Tibial artery (tissue), 4 donors: Measurements from ENCODE around the gene RICTOR.

ENCODE experiments used
- DNase-seq, 2 donors: peaks; one replicate each; pipeline ENCODE4 v3.0.0-alpha.2; 2019
- H3K27ac ChIP-seq, 2 donors: fragments of 200-600 bp; sonication (generic) in 1 of 2; 1 replicate in 1 of 2; 2 replicates in 1 of 2; pipeline ENCODE4 v1.5.1; 2018 to 2019; ENCODE audit warnings: mild to moderate bottlenecking in 1 of 2
- H3K27me3 ChIP-seq, 2 donors: fragments of 200-600 bp; sonication (generic) in 1 of 2; one replicate each; pipeline versions ENCODE4 v1.5.1 to v1.6.0; 2016 to 2019
- H3K36me3 ChIP-seq, 3 donors: fragments of 200-600 bp; sonication (generic) in 2 of 3; one replicate each; pipeline ENCODE4 v1.5.1; 2016 to 2019; ENCODE audit warnings: mild to moderate bottlenecking in 2 of 3
- H3K4me1 ChIP-seq, 4 donors: fragments of 200-600 bp; sonication (generic) in 2 of 4; 1 replicate in 3 of 4; 2 replicates in 1 of 4; pipeline ENCODE4 v1.5.1; 2016 to 2019
- H3K4me3 ChIP-seq, 2 donors: fragments of 200-600 bp; sonication (generic) in 1 of 2; 1 replicate in 1 of 2; 2 replicates in 1 of 2; pipeline ENCODE4 v1.5.1; 2018 to 2019; ENCODE audit warnings: mild to moderate bottlenecking in 2 of 2
- H3K9me3 ChIP-seq, 3 donors: fragments of 200-600 bp; sonication (generic) in 1 of 3; one replicate each; pipeline ENCODE4 v1.5.1; 2016 to 2019
- intact Hi-C: fragments of 100-400 bp; cut with DNase I; formaldehyde crosslinking; loops from one replicate; pipeline ENCODE4 v1.15.0; 2023; ENCODE audit warnings: low total_unique reads
- TF ChIP-seq, protein P1 (sequence below), 2 experiments: fragments of 200-600 bp in 1 of 2; fragments of 450-650 bp in 1 of 2; IDR thresholded peaks; one replicate each; pipeline ENCODE4 v1.5.1; 2017 to 2019; ENCODE audit warnings: antibody characterized with exemption in 2 of 2, mild to moderate bottlenecking in 1 of 2, moderate library complexity in 1 of 2

Gene RICTOR

DNA sequence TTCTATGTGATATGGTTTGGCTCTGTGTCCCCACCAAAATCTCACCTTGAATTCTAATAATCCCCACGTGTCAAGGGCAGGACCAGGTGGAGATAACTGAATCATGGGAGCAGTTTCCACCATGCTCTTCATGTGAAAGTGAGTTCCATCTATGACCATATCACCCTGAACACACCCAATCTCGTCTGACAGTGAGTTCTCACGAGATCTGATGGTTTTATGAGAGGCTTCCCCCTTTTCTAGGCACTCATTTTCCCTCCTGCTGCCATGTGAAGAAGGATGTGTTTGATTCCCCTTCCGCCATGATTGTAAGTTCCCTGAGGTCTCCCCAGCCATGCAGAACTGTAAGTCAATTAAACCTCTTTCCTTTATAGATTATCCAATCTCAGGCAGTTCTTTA lies 64.2 kb downstream of the RICTOR start:
- no peak overlapping the region for H3K4me3 ChIP-seq
- intact Hi-C loops = no loop called here
- no peak overlapping the region for H3K27ac ChIP-seq
- no peak for DNase-seq
- H3K36me3 ChIP-seq = peaks cover 5 to 16% (median 15%) of the 10 kb centered on the region in 3 donors
- peaks cover 0 to 6% (median 0%) of the 10 kb centered on the region in 3 donors for H3K9me3 ChIP-seq
- TF ChIP-seq, protein P1, sequence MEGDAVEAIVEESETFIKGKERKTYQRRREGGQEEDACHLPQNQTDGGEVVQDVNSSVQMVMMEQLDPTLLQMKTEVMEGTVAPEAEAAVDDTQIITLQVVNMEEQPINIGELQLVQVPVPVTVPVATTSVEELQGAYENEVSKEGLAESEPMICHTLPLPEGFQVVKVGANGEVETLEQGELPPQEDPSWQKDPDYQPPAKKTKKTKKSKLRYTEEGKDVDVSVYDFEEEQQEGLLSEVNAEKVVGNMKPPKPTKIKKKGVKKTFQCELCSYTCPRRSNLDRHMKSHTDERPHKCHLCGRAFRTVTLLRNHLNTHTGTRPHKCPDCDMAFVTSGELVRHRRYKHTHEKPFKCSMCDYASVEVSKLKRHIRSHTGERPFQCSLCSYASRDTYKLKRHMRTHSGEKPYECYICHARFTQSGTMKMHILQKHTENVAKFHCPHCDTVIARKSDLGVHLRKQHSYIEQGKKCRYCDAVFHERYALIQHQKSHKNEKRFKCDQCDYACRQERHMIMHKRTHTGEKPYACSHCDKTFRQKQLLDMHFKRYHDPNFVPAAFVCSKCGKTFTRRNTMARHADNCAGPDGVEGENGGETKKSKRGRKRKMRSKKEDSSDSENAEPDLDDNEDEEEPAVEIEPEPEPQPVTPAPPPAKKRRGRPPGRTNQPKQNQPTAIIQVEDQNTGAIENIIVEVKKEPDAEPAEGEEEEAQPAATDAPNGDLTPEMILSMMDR (IDR thresholded peaks at IDR 0.05) = no peak
- H3K4me1 ChIP-seq = peaks cover 0 to 25% (median 10%) of the 10 kb centered on the region in 4 donors
- H3K27me3 ChIP-seq = no peaks in the 10 kb centered on the region

DNA sequence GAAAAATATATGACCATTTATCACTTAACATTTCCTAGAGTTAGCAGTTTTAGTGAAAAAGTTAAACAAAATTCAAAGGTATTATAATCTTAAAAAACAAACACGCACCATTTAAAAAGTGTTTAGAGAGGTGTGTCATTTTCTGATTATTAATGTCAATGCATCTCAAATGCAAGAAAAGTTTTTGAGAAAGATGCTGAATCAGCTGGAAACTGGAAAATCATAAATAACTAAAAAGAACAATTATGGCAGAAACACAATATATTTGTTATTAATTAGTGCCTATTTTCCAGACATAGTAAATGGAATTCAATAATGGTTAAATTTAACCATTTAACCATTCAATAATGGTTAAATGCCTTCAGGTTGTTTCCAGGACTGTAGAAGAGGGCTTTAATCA lies 64.9 kb downstream of the RICTOR start:
- peaks cover 0 to 6% (median 0%) of the 10 kb centered on the region in 3 donors for H3K9me3 ChIP-seq
- intact Hi-C loops = no loop called here
- no peak overlapping the region for H3K27ac ChIP-seq
- no peaks in the 10 kb centered on the region for H3K27me3 ChIP-seq
- H3K4me1 ChIP-seq = peaks cover 0 to 18% (median 10%) of the 10 kb centered on the region in 4 donors
- TF ChIP-seq, protein P1 (IDR thresholded peaks at IDR 0.05) = no peak
- H3K4me3 ChIP-seq = no peak overlapping the region
- peaks cover 5 to 16% (median 15%) of the 10 kb centered on the region in 3 donors for H3K36me3 ChIP-seq
- DNase-seq = no peak

DNA sequence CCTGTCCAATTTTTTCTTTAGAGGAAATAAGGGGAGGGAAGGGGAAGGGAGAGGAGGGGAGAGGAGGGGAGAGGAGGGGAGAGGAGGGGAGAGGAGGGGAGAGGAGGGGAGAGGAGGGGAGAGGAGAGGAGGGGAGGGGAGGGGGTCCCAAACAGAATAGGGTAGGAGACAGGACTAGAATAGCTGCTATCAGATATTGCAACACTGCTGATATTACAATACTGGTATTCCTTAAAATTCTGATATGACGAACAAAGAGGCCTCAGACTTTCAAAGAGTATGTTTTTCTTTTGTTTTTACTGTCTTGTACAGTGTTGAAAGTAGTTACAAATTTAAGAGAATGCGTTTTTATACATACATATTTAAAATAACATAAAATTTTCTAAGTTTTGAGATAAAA lies 67.5 kb downstream of the RICTOR start:
- H3K9me3 ChIP-seq = peaks cover 0 to 6% (median 0%) of the 10 kb centered on the region in 3 donors
- H3K27me3 ChIP-seq = no peaks in the 10 kb centered on the region
- peaks cover 5 to 11% (median 10%) of the 10 kb centered on the region in 3 donors for H3K36me3 ChIP-seq
- H3K4me3 ChIP-seq = no peak overlapping the region
- DNase-seq = no peak
- intact Hi-C loops = no loop called here
- TF ChIP-seq, protein P1 (IDR thresholded peaks at IDR 0.05) = no peak
- no peak overlapping the region for H3K27ac ChIP-seq
- peaks cover 0 to 9% (median 4%) of the 10 kb centered on the region in 4 donors for H3K4me1 ChIP-seq

DNA sequence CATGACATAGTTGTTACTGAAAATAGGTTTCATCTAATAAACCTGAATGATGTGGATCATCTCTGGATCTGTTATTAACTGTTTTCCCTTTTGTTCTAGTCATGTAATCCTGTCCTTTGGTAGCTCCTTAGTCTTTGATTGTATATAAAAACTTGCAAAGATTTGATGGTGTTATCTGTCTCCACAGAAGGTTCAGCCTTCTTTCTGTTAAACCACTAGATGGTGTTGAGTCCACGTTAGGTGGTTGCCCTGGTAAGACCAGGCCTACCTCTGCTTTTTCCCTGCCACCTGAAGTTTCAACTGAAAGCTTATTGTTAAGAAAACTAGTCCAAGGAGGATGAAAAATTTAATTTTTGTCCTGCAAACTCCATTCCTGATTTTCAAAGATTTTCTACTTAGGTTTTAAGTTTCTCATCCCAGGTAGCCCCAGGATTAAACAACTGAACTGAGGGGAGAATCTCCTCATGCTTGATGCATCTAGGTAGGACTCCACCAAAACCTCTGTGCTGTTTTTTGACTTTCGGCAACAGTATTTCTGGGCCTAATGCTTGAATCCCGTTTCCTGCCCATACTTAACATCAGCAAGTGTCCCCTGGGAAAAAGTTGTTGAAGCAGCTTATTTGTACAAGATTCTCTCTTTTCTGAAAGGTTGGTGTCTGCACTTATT lies 68.5 kb downstream of the RICTOR start:
- TF ChIP-seq, protein P1 (IDR thresholded peaks at IDR 0.05) = peak; percentile 26 to 36
- no peak for DNase-seq
- Histone ChIP-seq H3K4me3 (no peak overlapping the region), H3K27me3 (no peaks in the 10 kb centered on the region), H3K4me1 (peaks cover 0 to 9% (median 4%) of the 10 kb centered on the region in 4 donors), H3K9me3 (no peaks in the 10 kb centered on the region), H3K36me3 (peaks cover 0 to 1% (median under 1%) of the 10 kb centered on the region in 3 donors), H3K27ac (no peak overlapping the region)
- intact Hi-C loops = no loop called here

DNA sequence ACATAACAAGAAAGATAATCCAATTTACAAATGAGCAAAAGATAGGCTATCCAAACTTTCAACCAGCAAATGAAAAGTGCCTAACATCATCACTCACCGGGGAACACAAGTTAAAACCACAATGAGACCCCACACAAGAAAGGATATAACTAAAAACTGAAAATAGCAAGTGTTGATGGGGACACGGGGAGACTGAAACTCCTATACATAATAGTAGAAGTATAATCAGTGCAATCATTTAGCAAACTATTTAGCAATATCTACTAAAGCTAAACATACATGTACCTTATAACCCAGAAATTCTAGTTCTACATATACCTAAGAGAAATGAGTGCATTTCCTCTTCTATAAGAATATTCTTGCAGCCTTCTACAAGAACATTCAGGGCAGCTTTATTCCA lies 72.5 kb downstream of the RICTOR start:
- H3K27me3 ChIP-seq = no peaks in the 10 kb centered on the region
- no peaks in the 10 kb centered on the region for H3K36me3 ChIP-seq
- peaks cover 0 to 9% (median 4%) of the 10 kb centered on the region in 4 donors for H3K4me1 ChIP-seq
- H3K4me3 ChIP-seq = no peak overlapping the region
- H3K9me3 ChIP-seq = no peaks in the 10 kb centered on the region
- DNase-seq = no peak
- TF ChIP-seq, protein P1 (IDR thresholded peaks at IDR 0.05) = no peak
- no peak overlapping the region for H3K27ac ChIP-seq
- intact Hi-C loops = no loop called here
